Central memory CD8-positive, alpha-beta T cell (primary cell): ENCODE results near the gene JAKMIP3.

Experiments used
- ATAC-seq: fragments of 150-1000 bp; cut with Tn5 transposase; replicated peaks from 2 replicates; pipeline ENCODE4 v1.10.0; 2022; ENCODE audit warnings: mild to moderate bottlenecking, moderate FRiP score, moderate number of reproducible peaks; ENCODE audit not compliant: poor library complexity, severe bottlenecking; ENCODE audit errors: extremely low read depth
- DNase-seq, 2 donors: peaks; one replicate each; pipeline ENCODE4 v3.0.0; 2021; ENCODE audit warnings: low spot score in 2 of 2
- H3K27ac Mint-ChIP-seq: one replicate; pipeline ENCODE4 v1.8.0; 2022; ENCODE audit warnings: low read depth, mild to moderate bottlenecking, moderate library complexity, mixed read lengths
- H3K27me3 Mint-ChIP-seq: one replicate; pipeline ENCODE4 v1.8.0; 2022; ENCODE audit warnings: mixed read lengths
- H3K36me3 Mint-ChIP-seq: one replicate; pipeline ENCODE4 v1.8.0; 2022; ENCODE audit warnings: mild to moderate bottlenecking, moderate library complexity, mixed read lengths; ENCODE audit not compliant: insufficient read depth
- H3K4me1 Mint-ChIP-seq: one replicate; pipeline ENCODE4 v1.8.0; 2022; ENCODE audit warnings: mixed read lengths
- H3K4me3 Mint-ChIP-seq: one replicate; pipeline ENCODE4 v1.8.0; 2022; ENCODE audit warnings: mild to moderate bottlenecking, moderate library complexity, mixed read lengths
- H3K9me3 Mint-ChIP-seq: one replicate; pipeline ENCODE4 v1.8.0; 2022; ENCODE audit warnings: mixed read lengths

Gene JAKMIP3

DNA sequence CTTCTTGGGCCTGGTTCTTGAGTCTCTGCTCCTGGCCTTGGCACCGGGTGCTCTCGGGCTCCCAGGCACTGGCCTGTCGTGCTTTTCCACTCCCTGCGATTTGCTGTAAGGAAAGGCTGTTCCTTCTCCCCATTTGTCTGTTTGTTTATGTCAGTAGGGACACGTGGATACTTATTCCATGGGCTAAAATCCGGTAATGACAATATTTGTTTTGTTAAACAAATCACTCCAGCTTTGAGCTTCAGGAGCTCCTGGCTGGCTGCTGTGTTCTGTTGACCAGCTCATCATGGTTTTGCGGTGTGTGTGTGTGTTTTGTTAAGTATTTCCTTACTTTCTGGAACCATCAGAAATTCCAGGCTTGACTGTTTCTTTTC, 17.5 kb upstream of the JAKMIP3 start:
- no peak for ATAC-seq
- no peaks in the 10 kb centered on the region for H3K36me3 Mint-ChIP-seq

DNA sequence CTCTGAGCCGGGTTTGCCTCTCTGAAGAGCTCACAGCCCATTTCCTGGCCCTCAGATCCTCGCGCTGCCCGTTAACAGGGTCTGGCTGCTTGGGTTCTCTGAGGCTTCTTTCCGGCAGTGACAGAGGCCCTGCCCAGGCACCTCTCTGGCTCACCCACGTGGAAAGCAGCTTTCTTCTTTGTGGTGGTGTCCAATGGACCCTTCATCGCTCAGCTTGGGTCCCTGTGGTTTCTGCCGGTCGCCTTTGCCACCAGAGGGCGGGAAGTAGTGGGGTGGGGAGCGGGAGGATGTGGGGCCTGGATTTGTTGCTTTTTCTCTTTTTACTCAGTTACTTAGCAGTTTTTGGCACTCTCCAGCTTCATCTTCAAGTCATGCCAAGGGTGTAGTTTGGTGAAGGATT, 15.6 kb upstream of the JAKMIP3 start:
- Mint-ChIP-seq H3K4me1 (no peaks in the 10 kb centered on the region), H3K27me3 (peaks cover 54% of the 10 kb centered on the region), H3K9me3 (peaks cover 7% of the 10 kb centered on the region), H3K36me3 (no peaks in the 10 kb centered on the region), H3K4me3 (no peak overlapping the region), H3K27ac (no peak overlapping the region)
- no peak for DNase-seq
- ATAC-seq: no peak

More for the DNA sequence above, 17.5 kb upstream of the JAKMIP3 start:
- no peak overlapping the region for H3K27ac Mint-ChIP-seq
- H3K4me1 Mint-ChIP-seq: no peaks in the 10 kb centered on the region
- DNase-seq: no peak
- no peak overlapping the region for H3K4me3 Mint-ChIP-seq
- peaks cover 58% of the 10 kb centered on the region for H3K27me3 Mint-ChIP-seq
- H3K9me3 Mint-ChIP-seq: peaks cover 7% of the 10 kb centered on the region

DNA sequence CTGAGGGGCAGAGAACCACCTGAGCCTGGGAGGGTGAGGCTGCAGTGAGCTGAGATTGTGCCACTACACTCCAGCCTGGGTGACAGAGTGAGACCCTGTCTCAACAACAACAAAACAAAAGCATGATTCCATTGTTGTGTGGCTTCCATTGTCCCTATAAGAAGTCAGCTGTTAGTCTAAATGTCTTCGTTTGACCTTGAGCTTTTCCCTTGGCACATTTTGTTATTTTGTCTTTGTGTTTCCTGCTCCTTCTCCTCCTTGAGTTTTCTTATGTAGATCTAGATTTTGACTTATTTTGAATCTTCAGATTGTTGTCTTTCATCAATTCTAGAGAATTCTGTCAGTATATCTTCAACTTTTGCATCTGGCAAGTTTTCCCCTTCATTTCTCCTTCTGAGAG, 13.6 kb upstream of the JAKMIP3 start:
- Mint-ChIP-seq H3K27me3 (peaks cover 52% of the 10 kb centered on the region), H3K27ac (no peak overlapping the region), H3K36me3 (no peaks in the 10 kb centered on the region), H3K4me3 (no peak overlapping the region), H3K4me1 (no peaks in the 10 kb centered on the region), H3K9me3 (peaks cover 7% of the 10 kb centered on the region)
- DNase-seq (no peak), ATAC-seq (no peak)

DNA sequence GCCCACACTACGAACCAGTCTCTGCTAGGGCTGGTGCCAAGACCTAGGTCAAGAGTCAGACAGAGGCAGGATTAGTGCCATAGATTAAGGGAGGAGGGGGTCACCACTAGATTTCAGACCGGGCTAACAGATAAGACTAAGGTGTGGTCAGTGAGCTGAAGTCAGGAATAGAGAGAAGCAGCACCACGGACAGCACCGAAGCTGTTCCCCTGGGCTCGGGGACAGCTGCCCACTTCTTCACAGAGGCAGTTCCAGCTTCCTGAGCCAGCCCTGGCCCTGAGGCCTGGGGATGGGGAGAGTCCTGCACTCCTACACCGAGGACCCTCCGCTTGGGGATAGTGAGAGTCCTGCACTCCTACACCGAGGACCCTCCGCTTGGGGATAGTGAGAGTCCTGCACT, 11.2 kb upstream of the JAKMIP3 start:
- Mint-ChIP-seq H3K4me3 (no peak overlapping the region), H3K27me3 (peaks cover 42% of the 10 kb centered on the region)

DNA sequence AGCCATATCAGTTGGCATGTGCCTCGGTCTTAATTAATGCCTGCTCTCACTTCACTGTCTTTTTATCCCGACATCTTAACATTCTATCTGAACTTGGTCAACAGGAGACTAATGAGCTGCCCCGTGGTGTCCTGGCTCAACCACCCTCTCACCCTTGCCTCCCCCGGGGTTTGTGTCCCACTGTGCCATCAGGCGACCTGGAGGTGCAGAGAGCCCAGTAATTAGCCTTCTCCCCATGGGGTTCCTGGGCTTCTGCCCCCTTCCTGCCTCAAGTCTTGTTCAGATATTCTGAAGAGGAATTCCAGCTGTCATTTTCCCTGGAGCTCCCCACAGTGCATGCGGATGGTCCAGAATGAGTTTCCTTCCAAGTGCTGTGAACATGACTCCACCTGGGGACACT, 10.1 kb upstream of the JAKMIP3 start:
- Mint-ChIP-seq H3K9me3 (peaks cover 7% of the 10 kb centered on the region), H3K27me3 (peaks cover 33% of the 10 kb centered on the region), H3K27ac (no peak overlapping the region), H3K4me3 (no peak overlapping the region), H3K4me1 (no peaks in the 10 kb centered on the region), H3K36me3 (no peaks in the 10 kb centered on the region)
- DNase-seq: no peak
- ATAC-seq: no peak

More for the DNA sequence above, 11.2 kb upstream of the JAKMIP3 start:
- peaks cover 7% of the 10 kb centered on the region for H3K9me3 Mint-ChIP-seq
- no peak for DNase-seq
- H3K36me3 Mint-ChIP-seq: no peaks in the 10 kb centered on the region
- H3K4me1 Mint-ChIP-seq: no peaks in the 10 kb centered on the region
- no peak for ATAC-seq
- H3K27ac Mint-ChIP-seq: no peak overlapping the region

DNA sequence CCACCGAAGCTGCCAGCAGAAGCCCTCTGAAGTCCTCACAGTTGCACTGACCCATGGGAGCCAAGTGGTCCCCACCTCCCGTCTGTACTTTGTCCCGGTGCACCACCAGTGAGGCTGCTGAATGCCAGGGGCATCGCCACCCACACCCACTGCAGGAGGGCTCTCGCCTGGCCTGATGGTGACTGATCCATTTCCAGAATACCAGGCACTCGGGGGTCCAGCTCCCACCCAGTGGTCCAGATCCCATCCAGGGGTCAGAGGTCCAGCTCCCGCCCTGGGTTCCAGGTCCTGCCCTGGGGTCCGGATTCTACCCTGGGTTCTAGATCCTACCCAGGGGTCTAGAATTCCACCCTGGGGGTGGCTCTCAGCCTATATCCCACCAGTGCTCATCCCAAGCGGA, 9.1 kb upstream of the JAKMIP3 start:
- Mint-ChIP-seq H3K9me3 (peaks cover 7% of the 10 kb centered on the region), H3K27me3 (peaks cover 40% of the 10 kb centered on the region), H3K4me3 (no peak overlapping the region), H3K27ac (no peak overlapping the region), H3K4me1 (no peaks in the 10 kb centered on the region), H3K36me3 (no peaks in the 10 kb centered on the region)
- no peak for ATAC-seq
- DNase-seq: no peak

DNA sequence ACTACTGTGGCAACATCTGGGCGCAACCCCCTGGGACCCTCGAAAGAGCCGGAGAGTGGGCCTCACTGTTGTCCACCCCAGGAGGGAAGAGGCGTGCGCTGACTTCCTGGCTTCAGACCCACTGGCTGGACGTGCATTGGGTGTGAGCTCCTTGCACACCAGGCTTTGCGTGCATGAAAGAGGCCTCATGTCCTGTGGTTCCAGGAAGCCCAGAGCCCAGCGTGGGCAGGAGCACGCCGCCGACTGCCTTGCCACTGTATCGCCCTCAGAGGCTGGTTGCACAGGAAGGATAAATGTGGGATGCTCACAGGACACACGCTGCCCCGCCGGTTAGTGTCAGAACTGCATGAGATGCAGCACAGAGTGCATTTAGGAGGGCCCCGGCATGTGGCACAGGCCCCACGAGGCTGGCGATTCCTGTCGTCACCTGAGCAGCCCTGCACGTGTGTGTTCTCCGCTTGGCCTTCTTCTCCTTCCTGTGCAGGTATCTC, 8.5 kb upstream of the JAKMIP3 start:
- Mint-ChIP-seq H3K36me3 (no peaks in the 10 kb centered on the region), H3K27ac (no peak overlapping the region), H3K27me3 (peaks cover 43% of the 10 kb centered on the region), H3K9me3 (peaks cover 4% of the 10 kb centered on the region), H3K4me1 (no peaks in the 10 kb centered on the region), H3K4me3 (no peak overlapping the region)
- DNase-seq: no peak
- no peak for ATAC-seq

DNA sequence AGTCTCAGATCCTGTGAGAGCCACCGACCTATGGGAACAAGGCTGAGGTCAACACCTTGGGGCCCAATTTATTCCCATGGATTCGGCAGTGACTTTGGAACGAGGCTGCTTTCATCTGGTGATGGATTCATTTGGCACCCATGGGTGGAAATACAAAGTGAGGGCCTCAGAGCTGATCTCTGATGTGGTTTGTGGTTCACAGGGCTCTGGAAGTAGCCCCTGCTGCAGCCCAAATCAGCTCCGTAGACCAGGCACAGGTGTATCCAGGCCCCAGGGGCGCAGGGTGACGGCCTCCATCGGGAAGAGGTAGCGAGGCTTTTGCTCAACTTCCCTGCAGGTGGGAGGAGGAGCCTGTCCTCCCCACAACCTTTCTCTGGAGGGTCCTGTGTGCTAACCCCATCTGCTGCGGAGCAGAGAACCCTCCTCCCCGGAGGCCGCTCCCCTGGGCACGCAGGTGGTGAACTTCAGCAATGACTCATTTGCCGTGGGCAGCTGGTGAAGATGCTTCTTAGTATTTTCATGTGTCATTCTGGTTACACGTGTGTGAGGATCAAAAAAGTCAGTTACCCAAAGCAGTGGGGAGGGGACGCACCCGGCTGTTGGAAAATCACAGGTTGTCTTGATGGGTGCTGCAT, 7.5 kb upstream of the JAKMIP3 start:
- no peak overlapping the region for H3K27ac Mint-ChIP-seq
- DNase-seq: no peak
- no peak overlapping the region for H3K4me3 Mint-ChIP-seq
- H3K27me3 Mint-ChIP-seq: peaks cover 43% of the 10 kb centered on the region
- no peaks in the 10 kb centered on the region for H3K36me3 Mint-ChIP-seq
- H3K4me1 Mint-ChIP-seq: no peaks in the 10 kb centered on the region
- H3K9me3 Mint-ChIP-seq: no peaks in the 10 kb centered on the region
- no peak for ATAC-seq

DNA sequence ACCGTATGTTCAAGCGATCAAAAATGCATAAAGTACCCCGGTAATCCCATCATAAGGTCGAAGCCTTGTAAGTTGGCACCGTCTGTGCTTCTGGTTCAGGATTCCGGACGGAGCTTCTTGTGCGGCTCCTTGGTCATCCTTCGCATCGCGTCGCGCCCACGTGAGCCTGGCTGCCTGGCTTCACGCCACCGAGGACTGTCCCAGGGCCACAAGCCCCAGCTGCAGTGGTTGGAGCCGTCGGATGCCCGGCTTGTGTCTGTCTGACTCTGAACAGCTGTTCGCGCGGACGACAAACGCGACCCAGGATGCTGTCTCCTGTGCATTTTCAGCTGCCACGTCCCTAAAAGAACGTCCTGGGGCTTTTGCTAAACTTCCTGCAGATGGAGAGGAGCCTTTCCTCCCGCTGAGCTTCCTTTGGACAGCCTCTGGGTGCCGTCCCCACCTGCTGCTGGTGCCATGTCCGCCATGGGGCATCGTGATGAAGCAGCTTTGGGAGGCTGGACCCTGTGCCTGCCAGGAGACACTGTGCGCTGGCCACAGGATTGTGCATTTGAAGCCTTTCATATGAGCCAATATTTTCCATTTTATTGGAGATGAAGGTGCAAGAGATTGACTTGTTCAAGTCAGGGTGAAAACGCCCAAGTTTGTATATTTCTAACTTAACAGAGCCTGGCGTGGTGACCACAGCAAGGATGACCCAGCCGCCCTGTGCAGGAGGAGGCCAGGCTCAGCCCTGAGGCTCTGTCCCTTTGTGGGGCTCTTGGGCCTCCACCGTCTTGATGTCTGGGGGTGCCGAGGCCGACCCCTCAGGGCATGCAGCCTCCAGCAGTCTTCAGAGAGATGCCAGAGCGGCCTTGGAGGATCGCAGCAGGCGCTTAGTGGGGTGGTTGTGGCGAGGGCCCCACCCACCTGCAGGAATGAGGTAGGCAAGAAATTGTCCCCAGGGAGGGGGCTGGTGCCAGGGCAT, 6.7 kb upstream of the JAKMIP3 start:
- Mint-ChIP-seq H3K36me3 (no peaks in the 10 kb centered on the region), H3K4me3 (no peak overlapping the region), H3K9me3 (no peaks in the 10 kb centered on the region), H3K4me1 (no peaks in the 10 kb centered on the region), H3K27me3 (peaks cover 37% of the 10 kb centered on the region), H3K27ac (no peak overlapping the region)
- DNase-seq: no peak
- ATAC-seq: no peak

DNA sequence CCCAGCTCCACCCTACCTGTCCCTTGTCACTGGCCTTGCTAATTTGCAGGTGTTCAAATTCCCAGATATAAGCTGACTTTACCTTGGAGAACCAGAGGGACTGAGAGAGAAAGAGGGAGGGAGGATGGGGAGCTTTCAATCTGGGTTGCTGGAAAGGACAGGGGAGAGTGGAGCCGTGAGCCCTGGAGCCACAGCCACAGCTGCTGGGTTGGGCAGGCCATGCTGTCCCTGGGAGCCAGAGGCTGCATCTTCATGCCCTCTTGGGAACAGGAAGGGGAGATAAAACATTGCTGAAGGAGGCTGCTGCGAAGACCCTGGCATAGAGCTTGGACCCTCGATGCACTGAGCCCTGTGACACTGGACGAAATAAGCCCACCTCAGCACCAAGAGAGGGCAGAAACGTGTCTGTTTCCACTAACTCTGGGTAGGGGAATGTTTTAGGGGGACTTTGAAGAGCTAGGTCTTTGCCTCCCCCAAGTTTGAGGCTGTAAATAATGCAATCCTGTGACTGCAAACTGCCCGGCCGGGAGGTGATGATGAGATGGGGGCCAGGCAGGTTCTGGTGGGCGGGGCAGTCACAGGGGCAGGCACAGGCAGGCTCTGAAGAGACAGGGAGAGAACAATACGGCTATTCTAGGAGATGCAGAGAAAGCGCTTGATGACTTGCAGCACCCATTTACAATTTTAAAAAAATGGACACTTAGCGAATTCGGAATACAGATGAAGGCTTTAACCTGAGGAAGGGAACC, 5.8 kb upstream of the JAKMIP3 start:
- no peak for DNase-seq
- H3K9me3 Mint-ChIP-seq: no peaks in the 10 kb centered on the region
- no peak overlapping the region for H3K4me3 Mint-ChIP-seq
- no peaks in the 10 kb centered on the region for H3K4me1 Mint-ChIP-seq
- no peaks in the 10 kb centered on the region for H3K36me3 Mint-ChIP-seq
- peaks cover 31% of the 10 kb centered on the region for H3K27me3 Mint-ChIP-seq
- no peak for ATAC-seq
- no peak overlapping the region for H3K27ac Mint-ChIP-seq

DNA sequence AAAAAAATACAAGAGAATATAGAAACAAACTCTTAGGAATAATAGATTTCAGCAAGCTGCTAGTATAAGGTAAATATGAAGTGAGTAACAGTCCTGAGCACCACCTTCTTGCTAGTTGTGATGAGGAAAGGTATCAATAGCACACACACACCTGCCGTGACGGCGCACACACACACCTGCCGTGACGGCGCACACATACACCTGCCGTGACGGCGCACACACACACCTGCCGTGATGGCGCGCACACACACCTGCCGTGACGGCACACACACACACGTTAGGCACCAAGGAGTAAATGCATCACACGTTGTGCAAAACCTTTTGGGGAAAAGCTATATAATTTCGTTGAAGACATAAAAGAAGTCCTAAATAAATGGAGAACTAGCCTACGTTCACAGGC, 4.7 kb upstream of the JAKMIP3 start:
- ATAC-seq (no peak), DNase-seq (no peak)
- Mint-ChIP-seq H3K4me1 (peaks cover 5% of the 10 kb centered on the region), H3K27me3 (peaks cover 20% of the 10 kb centered on the region), H3K27ac (no peak overlapping the region), H3K9me3 (no peaks in the 10 kb centered on the region), H3K4me3 (no peak overlapping the region), H3K36me3 (no peaks in the 10 kb centered on the region)

DNA sequence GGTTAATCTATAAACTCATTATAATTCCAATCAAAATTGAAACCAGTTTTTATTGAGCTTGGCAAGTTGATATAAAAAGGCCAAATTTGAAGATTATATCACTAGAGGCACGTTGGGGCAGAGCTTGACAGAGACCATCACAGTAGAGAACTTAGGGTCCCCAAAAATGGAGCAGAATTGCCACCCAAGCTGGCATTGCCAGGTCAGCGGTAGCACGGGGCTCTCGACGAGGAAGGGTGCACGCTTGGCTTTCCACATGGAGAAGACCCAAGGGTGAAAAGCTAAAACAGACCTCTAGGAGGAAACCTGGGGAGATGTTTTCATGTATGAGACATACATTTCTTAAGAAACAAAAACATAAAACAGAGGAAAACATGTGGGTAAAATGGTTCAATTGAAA, 4.3 kb upstream of the JAKMIP3 start:
- H3K9me3 Mint-ChIP-seq: no peaks in the 10 kb centered on the region
- no peak for DNase-seq
- no peak for ATAC-seq
- H3K27me3 Mint-ChIP-seq: peaks cover 19% of the 10 kb centered on the region
- H3K27ac Mint-ChIP-seq: no peak overlapping the region
- H3K4me1 Mint-ChIP-seq: peaks cover 5% of the 10 kb centered on the region
- no peaks in the 10 kb centered on the region for H3K36me3 Mint-ChIP-seq
- H3K4me3 Mint-ChIP-seq: no peak overlapping the region
